ENCODE data around the gene SLC45A1.

DNA sequence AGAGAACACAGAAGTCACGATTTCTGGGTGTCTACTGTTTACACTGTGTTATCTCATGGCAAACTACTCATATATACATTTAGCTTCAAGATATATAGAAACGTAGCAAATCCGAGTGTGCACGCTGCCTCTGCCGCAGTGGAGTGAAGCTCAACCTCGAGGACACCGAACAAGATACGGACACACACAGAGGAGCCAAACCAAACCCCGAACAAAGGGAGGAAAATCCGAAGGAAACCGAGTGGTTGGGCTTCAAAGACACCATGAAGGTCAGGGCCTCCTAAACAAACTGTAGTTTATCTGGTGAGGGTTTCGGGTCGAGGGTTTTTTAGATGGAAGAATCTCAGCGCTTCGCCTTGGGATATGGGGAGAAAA is 34.5 kb downstream of the SLC45A1 start:
- TF ChIP-seq, protein P1, sequence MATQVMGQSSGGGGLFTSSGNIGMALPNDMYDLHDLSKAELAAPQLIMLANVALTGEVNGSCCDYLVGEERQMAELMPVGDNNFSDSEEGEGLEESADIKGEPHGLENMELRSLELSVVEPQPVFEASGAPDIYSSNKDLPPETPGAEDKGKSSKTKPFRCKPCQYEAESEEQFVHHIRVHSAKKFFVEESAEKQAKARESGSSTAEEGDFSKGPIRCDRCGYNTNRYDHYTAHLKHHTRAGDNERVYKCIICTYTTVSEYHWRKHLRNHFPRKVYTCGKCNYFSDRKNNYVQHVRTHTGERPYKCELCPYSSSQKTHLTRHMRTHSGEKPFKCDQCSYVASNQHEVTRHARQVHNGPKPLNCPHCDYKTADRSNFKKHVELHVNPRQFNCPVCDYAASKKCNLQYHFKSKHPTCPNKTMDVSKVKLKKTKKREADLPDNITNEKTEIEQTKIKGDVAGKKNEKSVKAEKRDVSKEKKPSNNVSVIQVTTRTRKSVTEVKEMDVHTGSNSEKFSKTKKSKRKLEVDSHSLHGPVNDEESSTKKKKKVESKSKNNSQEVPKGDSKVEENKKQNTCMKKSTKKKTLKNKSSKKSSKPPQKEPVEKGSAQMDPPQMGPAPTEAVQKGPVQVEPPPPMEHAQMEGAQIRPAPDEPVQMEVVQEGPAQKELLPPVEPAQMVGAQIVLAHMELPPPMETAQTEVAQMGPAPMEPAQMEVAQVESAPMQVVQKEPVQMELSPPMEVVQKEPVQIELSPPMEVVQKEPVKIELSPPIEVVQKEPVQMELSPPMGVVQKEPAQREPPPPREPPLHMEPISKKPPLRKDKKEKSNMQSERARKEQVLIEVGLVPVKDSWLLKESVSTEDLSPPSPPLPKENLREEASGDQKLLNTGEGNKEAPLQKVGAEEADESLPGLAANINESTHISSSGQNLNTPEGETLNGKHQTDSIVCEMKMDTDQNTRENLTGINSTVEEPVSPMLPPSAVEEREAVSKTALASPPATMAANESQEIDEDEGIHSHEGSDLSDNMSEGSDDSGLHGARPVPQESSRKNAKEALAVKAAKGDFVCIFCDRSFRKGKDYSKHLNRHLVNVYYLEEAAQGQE (IDR thresholded peaks at IDR 0.05; ENCODE audit: insufficient read depth in 1 of 2, low read depth in 2 of 2, low read length in 2 of 2) = no peak
- TF ChIP-seq FOXP2 (optimal IDR thresholded peaks at IDR 0.05; ENCODE audit: borderline replicate concordance, extremely low read depth, extremely low read length, insufficient read depth) (no peak), SIN3A (IDR thresholded peaks at IDR 0.05; ENCODE audit: borderline replicate concordance, insufficient read depth, low read length) (no peak)

Measured in PFSK-1 (cell line).